Inflammatory macrophage treated with lipopolysaccharide for 4 hours (primary cell): ENCODE data around the gene CAMTA1.

Experiments
- DNase-seq: peaks from one replicate; pipeline ENCODE4 v3.0.0-alpha.2; 2020

The CAMTA1 gene

DNA sequence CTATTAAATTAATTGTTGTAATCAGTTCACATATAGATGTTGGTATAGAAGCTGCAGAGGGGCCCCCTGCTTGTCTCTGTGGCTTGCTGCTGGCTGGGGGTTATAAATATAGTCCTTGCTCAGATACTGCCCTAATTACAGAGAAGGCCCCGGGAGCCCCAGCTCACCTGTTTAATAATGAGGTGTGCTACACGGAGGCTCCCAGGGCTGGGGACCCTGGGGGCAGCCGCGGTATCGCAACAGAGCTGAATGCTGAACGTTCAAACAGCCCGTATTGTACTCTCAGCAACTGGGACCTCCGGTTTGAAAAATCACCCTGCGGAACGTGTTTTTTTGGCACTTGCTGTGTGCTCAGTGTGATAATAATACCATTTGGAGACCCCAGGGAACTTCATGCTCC is 309.3 kb downstream of the CAMTA1 start:
- no peak for DNase-seq

DNA sequence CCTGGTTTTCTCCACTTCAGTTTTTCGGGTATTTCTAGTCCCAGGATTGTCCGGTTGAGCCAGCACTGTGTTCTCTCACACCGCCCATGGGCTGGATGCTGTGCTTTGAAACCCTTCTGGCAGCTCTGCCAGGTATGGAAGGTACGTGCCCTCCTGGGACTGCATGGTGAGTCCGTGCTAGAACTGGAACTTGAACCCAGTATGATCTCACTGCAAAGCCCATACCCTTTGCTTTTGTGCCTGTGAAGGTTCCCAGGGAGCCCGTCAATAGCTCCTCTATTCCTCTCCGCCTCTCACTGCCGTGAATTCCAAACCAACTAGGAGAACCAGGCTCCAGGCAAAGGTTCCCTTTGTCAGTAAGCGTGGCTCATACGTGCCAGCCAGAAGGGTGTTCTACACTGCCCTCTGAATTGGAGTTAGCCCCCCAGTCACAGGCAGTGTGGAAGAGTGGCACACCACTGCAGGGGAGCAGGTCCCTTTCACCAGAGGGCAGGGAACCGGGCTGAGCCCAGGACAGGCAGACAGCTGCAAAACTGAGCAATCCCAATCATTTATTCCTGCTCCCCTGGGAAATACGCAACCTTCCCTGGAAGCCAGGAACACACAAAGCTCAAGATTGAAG is 310.2 kb downstream of the CAMTA1 start:
- no peak for DNase-seq

DNA sequence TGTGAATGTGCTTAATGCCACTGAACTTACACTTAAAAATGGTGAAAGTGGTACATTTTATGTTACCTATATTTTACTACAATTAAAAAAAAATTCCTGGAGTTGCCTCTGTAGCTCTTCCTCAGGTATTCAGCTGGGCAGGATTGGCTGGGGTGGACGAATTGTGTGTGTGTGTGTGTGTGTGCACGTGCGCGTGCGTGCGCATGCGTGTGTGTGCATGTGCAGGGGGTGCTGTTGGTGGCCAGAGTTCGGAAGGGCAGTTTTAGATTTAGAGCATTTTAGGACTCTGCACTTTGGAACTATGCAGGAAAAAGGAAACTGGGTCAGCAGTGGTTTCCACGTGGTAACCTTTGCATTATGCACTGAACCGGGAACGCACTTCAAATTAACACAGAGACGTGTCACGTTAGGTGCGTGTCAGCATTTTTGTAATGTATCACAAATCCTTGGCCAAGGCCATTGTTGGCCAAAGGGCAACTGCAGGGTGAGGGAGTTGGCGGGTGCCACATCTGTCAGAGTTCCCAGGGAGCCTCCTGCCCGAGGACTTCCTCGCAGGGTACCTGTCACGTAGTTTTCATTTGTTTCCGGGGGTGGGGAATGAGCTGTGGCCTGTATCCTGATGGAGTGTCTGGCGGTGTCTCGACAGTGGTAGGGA is 312.8 kb downstream of the CAMTA1 start:
- no peak for DNase-seq

DNA sequence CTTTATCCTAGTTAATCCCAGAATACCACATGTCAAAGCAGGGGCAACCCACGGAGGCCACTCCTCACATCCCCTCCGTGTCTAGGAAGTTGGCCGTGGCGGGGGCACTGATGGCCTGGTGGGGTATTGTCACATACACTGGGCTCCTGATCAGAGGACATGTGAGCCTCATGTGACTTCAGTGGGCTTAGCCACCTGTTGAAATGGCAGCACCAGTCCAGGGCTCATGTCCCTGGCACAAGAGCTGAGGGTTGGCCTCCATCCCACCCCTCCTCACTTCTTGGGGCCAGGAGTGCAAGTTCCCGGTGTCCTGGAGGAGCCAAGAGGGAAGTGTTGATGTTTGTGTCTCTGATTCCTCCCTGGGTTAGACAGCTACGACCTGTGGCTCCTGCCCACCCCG is 313.4 kb downstream of the CAMTA1 start:
- no peak for DNase-seq

DNA sequence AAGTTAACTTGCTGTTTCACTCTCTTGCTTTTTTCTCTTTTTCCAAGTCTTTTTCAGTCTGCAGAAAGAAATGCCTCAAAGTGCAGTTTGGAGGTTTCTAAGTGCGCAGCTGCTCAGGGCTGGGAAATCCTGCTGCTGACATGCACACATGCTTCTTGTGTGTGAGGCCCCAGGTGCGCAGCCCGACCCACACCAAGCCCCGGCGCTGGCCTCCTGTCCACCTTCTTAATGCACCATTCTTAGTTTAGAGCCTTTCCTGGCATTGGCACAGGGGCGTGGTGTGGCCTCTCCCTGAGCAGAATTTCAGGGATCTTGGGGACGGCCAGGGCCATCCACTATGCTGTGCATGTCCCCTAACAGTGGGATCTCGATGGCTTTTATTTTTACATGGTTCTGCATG is 315.2 kb downstream of the CAMTA1 start:
- no peak for DNase-seq

DNA sequence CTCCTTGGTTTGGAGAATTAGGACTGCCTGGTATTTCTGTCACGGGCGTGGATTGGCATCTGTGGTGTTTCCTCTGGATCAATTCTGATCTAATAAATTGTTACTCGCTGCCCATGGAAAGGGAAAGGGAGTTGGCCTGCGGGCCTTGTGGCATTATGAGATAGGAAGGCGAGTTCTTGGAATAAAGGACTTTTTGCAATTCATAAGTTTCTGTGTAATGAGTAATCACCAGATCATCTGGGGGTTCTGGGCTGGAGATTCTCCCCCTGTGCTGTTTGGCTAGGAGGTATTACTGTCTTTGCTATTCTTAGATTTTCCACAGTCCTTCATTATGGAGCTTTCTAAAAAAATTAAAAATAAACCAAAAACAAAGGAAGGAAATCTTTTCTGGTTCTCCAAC is 315.9 kb downstream of the CAMTA1 start:
- DNase-seq, result no peak

DNA sequence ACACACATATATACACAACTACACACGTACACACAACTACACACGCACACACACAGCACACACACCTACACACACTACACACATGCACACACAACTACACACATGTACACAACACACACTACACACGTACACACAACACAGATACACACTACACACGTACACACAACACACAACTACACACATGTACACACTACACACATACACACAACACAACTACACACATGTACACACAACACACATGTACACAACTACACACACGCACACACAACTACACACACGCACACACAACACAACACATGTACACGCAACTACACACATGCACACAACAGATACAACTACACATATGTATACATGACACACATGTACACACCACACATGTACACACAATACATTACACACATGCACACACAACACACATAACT is 318.1 kb downstream of the CAMTA1 start:
- no peak for DNase-seq

DNA sequence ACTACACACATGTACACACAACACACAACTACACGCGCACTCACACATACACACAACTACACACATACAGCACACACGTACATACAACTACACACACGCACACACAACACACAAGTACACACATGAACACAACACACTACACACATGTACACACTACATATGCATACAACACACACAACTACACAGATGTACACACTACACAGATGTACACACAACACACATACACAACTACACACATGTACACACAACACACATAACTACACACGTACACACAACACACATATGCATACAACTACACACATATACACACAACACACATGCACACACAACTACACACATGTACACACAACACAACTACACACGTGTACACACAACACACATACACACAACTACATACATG is 318.6 kb downstream of the CAMTA1 start:
- no peak for DNase-seq

DNA sequence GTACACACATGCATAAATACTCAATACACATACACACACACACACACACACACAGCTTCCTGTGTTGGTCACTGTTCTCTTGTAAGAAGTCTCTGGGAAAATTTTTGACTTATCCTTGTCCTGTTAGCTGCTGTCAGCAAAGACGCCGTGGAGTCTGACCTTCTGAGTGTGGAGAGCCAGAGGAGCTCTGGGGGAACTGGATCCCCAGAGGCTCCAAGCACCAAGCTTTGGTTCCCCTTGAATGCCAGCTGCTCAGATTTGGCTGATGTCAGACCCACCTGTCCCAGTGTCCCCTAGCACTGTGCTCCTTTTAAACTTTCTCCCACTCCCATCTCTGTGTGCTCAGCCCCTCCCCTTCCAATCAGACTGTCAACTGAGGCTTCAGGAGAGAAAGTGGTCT is 319.1 kb downstream of the CAMTA1 start:
- no peak for DNase-seq

DNA sequence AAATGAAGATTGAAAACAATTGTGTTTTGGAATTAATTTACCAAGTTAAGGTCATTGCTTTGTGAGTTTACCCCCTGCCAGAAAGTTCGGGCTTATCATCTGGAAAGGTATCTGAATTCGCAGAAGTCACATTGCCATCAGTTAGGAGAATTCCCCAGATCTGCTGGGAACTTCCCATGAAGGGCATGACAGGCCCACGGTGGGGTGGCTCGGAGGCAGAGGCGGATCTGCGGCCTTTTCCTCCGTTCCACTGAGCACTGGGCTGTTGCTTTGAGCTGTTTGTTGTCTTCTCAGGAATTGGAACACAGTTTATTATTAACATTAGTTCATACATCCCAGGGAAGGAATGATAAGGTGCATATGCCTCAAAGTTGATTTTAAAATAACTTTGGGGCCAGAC is 320.0 kb downstream of the CAMTA1 start:
- DNase-seq, result no peak

DNA sequence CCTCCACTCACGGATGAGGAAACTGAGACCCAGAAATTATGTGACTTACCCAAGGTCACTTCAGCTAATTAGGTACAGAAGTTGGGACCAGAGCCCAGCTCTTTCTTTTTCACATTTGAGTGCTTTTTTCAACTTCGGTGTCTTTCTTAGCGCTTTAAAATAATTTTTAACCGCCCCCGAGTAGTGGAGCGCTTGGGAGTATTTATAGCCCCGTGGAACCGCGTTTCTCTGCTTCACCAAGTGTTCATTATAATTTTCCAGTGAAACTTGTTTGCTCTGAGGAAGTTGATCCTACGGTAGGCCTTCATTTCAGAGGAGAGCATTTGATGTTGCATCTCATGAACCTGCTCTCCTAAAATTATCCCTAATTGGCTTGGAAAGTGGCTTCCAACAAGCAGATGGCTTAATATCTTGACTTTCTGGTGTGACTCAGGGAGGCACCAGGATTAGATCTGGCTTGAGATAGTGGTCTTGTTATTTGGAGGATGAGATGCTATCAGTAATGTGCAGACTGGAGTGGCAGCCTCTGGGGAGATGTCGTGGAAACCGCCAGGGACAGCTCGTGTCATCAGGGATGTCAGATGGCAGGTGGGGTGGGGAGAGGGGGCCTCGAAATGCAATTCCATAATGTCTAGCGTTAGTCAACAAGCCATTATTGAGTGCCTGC is 321.3 kb downstream of the CAMTA1 start:
- no peak for DNase-seq

DNA sequence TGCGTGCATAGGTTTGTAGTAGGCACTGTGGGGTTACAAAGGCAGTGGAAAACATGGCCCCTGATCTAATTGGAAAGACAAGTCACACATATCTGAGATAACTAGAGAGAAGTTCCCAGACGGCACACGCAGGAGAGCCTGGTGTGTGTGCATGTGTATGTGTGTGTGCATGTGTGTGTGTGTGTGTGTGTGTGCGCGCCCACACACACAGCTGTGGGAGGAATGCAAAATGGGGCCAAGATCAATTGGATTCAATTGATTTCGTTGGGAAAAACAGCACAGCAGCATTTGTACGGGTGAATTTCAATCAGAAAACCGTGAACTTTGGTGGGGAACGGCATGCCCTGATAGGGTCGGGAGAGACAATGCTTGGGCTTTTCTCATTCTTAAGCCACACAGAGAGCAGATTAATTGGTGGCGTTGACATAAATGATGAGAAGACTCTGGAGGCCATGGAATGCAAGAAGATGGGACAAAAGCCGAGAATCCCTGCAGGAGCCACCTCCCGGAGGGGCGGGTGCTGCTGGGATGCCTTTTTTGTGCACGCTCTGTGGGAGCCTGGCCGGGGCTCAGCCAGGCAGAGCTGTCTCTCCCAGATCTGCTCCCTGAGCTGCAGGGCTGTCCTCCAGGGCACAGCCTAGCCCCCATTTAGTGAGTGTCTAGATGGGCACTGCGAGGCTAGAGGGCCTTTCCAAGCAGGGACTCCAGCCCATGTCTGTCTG is 322.0 kb downstream of the CAMTA1 start:
- DNase-seq, result no peak

DNA sequence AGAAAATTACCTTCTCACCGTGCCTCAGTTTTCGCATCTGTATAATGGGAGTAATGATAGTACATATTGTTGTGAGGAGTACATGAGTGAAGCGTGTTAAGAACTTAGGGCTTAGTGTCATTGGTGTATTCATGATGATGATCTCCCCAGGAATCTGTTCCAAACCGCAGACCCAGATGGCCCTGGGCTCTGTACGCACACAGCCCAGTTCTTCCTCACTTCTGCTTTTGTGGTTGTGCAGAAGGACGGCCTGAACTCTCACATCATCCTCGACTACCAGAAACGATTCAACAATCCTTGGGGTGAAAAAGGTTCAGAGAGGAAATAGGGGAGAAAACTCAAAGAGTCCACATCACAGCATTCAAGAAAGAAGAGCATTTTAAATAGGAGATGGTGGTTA is 323.0 kb downstream of the CAMTA1 start:
- DNase-seq, result no peak

DNA sequence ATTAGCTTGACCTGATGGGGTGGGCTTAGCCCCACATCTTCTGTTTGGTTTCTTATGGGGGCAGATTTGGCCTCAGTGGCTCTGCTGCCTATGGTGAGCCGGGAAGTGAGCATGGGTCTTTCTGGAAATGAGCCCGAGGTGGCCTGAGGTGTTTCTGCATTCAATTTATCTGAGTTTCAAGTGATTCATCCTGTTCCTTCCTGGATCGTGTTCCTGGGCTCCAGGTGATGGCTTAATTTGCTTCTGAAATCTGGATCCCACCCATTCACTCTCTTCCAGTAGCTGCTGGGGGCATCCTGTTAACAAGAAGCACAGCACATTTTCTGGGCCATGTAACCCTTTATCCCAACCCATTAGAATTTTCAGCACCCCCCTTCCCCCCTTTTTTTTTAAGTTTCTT is 324.6 kb downstream of the CAMTA1 start:
- no peak for DNase-seq

DNA sequence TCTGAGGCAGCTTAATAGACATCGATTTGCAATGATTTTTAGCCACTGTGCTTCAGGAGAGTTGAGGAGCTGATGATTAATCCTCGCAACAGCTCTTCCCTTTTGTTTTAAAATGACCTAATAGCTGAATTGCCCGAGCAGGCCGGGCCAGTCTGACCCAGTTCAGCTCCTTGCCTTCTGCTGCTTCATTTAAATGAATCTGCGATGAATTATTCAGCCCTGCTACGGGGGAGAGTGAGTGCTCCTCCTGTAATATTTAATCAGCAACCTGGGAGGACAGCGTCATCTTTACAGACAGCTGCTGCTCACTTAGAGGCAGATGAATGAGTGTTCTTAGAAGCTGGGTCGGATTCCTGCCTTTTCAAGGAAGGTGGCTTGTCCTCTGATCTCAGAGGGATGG is 325.1 kb downstream of the CAMTA1 start:
- no peak for DNase-seq

DNA sequence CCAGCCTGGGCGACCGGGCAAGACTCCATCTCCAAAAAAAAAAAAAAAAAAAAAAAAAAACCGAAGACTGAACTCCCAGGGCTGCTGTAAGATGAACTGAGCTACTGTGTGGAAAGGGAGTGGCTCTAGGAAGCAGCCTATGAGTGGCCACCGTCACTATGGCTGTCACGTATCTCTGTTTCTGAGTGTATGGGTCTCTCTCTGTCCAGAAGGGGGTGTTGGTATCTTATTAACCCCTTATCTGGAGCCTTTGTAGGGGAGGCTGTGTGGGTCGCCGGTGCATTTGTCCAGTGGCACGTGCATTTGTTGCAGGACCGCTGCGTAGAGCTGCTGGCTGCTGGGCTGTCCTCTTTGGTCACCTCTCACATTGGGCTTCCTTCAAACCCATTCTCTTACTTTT is 326.6 kb downstream of the CAMTA1 start:
- no peak for DNase-seq

DNA sequence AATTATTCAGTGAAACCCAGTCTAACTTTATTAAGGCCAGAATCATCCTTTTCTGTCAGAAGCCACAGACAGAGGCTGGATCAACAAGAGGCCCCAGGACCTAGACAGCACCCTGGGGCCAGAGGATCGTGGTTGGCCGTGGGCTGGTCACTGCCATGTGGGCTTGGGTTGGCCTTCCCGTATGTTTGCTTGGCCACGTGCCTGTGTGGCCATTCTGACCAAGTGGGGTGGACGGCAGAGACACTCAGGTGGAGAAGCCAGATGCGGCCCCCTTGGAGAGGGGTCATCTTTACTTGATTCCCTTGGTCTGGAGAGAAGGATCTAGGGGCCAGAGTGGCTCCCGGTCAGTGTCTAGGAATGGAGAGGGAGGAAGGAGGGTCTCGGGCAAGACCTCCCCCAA is 327.9 kb downstream of the CAMTA1 start:
- no peak for DNase-seq

DNA sequence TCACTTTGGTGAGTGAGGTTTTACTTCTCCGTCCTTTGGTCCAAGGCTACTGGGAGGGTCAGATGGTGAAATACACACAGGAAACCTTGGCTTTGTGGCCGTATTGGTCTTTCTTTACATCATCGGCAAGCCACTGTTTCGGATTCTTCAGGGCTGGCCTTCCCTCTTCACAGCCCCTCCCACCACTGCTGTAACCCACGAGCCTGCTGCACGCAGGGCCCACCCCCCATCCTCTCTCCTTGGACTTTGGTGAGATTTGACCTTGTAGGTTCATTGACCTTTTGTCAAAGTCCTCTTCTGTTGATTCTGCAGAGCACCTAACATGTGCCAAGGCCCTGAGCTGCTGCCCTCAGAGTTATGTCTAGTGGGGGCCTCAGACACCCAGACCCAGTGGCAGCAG is 328.6 kb downstream of the CAMTA1 start:
- no peak for DNase-seq

DNA sequence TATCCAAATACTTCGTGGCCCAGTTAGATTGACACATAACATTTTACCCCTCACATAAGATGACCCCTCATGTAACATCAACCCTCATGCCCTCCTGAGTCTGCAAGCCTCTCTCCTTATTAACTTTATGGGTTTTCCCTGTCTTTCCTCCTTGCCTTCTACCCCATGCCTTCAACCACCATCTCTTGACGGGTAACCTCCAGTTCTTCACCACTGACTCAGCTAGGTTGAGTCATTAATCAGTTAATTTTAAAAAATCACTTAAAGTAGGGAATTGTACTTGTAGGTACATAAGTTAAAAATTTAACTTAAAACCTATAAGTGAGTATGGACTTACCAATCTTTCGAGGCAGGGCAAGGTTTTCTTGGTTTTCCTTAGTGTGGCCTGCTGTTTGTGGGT is 330.7 kb downstream of the CAMTA1 start:
- DNase-seq, result no peak

DNA sequence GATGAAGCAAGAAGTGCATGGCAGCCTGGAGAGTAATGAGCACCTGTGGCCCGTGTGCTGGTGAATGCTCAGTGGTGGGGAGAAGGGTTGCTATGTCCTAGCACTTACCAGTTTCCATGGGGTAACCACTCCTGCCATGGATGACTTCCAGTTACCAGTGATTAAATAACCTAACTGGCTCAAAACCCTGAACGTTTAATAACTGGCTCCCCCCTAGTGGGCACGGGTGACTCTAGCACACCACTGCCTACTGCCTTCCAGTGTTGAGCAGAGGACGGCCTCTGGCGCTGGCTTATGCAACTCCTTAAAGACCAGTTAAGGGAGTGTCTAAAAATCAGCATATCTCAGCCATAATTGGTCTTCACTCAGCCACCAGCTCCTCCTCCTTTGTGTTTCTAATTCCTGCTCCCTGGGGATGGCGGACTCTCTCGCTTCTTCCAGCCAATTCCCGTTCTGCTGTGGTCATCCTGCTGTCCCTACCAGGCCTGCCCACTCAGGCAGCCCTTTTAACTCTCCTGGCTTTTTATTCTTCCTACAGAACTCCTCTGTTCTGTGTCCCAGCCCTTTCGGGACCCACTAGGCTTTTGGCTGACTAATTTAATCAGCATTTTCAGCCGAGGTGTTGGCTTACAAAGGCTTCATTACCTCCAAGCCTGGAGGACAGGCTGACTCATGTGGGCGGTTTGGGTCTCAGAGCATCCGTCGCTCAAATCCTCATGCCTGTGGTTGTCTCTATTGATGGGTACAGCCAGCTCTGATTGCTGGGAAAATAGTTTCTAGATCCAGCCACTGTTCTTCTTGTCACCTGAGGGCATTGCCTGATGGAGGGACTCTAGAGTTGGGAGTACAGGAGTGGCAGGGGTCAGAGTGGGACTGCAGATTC is 332.4 kb downstream of the CAMTA1 start:
- no peak for DNase-seq

DNA sequence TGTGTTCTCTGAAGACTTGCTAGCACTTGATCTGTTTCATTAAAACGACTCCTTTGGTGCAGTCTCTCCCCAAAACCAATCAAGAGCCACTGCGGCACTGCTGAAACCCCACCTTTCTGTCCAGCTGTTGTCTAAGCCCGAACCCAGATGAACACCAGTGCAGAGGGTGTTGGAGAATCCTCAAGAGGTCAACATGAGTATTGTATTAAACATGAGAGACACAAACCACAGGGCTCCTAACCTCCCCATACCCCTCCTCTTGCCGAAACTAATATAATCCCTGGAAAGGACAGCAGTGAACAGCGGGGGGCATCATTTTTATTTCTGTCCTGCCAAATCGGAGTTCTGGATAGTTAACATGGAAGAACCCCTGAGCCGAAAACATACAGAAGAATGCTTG is 333.9 kb downstream of the CAMTA1 start:
- no peak for DNase-seq

DNA sequence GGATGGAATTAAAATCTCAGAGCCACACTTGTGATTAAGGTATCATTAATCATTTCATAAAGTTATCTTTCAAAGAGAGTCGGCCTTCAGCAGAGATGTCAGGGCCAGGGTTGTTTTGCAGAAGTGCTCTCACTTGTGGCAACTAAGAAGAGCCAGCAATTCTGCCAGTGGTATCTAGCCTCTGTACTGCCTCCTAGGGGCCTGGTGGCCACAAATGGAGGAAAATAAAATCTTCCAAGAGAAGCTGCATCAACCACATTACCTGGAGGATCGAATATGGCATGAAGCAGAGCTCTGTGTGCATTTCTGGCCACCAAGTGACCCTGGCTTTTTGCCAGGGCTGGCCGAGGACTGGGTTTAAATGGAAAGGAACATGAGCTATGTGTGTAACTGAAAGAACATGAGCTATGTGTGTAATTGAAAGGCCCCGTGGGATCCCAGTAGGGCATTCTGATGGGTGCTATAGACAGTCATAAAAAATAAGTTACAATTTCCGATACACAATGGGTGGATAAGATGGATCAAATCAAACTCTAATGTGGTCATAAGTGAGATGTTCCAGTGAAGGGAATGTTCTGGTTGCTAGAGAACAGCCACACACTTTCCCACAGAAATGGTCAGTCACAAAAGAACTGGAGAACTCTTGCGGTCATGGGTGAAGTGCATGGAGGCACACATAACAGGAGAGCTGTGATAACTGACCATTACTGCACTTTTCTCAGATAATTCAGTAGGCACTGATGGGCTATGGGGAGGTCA is 335.8 kb downstream of the CAMTA1 start:
- DNase-seq, result no peak
